Lung (tissue), 16 donors: ENCODE measurements around the gene PPOX. TPM values are rescaled to one million over a fixed set of nuclear protein-coding genes. Genes with fewer than 3 reads are reported as not detected.
A peak's percentile ranks its signal among the peaks of the same experiment; 100 is the strongest.

Experiments used
- ATAC-seq: fragments of 200-7000 bp; cut with Tn5 transposase; one replicate; pipeline ENCODE4 v1.9.1; 2020; ENCODE audit warnings: moderate number of reproducible peaks; ENCODE audit not compliant: insufficient read depth, low FRiP score
- DNase-seq, 3 donors: peaks; one replicate each; pipeline ENCODE4 v3.0.0-alpha.2; 2013 to 2017
- H3K27ac ChIP-seq, 2 donors: one replicate each; pipeline ENCODE4 v1.5.1; 2013; ENCODE audit warnings: mild to moderate bottlenecking in 2 of 2, moderate library complexity in 2 of 2, control low read depth in 1 of 2, inconsistent platforms in 1 of 2, low read depth in 1 of 2, low read length in 1 of 2
- H3K27me3 ChIP-seq, 3 donors: one replicate each; pipeline ENCODE4 v1.5.1; 2013; ENCODE audit warnings: low read length in 2 of 3; ENCODE audit not compliant: control insufficient read depth in 3 of 3, insufficient read depth in 3 of 3
- H3K36me3 ChIP-seq, 4 donors: one replicate each; pipeline ENCODE4 v1.5.1; 2013; ENCODE audit warnings: low read length in 4 of 4, mild to moderate bottlenecking in 1 of 4, moderate library complexity in 1 of 4; ENCODE audit not compliant: control insufficient read depth in 4 of 4, insufficient read depth in 4 of 4
- H3K4me1 ChIP-seq, 5 donors: one replicate each; pipeline ENCODE4 v1.5.1; 2013; ENCODE audit warnings: low read length in 5 of 5, mild to moderate bottlenecking in 2 of 5, moderate library complexity in 1 of 5; ENCODE audit not compliant: control insufficient read depth in 5 of 5, insufficient read depth in 5 of 5
- H3K4me3 ChIP-seq: one replicate; pipeline ENCODE4 v1.5.1; 2013; ENCODE audit warnings: mild to moderate bottlenecking, control low read depth, moderate library complexity
- H3K9ac ChIP-seq, 2 donors: one replicate each; pipeline ENCODE4 v1.5.1; 2013; ENCODE audit warnings: low read length in 2 of 2, control low read depth in 1 of 2; ENCODE audit not compliant: insufficient read depth in 1 of 2
- H3K9me3 ChIP-seq, 4 donors: one replicate each; pipeline ENCODE4 v1.5.1; 2013; ENCODE audit warnings: low read length in 3 of 4, mild to moderate bottlenecking in 1 of 4, moderate library complexity in 1 of 4; ENCODE audit not compliant: control insufficient read depth in 4 of 4, insufficient read depth in 3 of 4
- CTCF ChIP-seq: IDR thresholded peaks from 2 replicates; pipeline ENCODE4 v1.5.1; 2012; ENCODE audit warnings: mild to moderate bottlenecking; ENCODE audit errors: control extremely low read depth, extremely low read depth
- WGBS, 2 donors: extraction: QIAGEN DNeasy Blood & Tissue Kit; methylation state at CpG; one replicate each; pipeline ENCODE4 v1.1.7; 2013; 5-methylcytosine and 5-hydroxymethylcytosine counted together
- long read RNA-seq, 5 donors: transcript quantifications; one replicate each; lab custom pipeline, GENCODE V29; 2026
- polyA plus RNA-seq, 2 donors: library from polyadenylated mRNA; stranded (reverse); fragments of 200-250 nt; gene quantifications; one replicate each; pipeline ENCODE4 v1.2.1, GENCODE V29; 2013
- total RNA-seq, 2 donors: library from RNA; depleted of rRNA in 1 of 2; stranded (reverse); fragments of >200 nt in 1 of 2; gene quantifications; one replicate each; pipeline ENCODE4 v1.2.1, GENCODE V29; 2014 to 2021
- donor health status: control.
- donor health status: control.
- donor health status: Bipolar disorder and iron deficiency.
- donor health status: healthy.
- donor health status: DM: yes; HTN: yes; CAD: no.

The PPOX gene
- total RNA-seq = 10 to 100 TPM; 33.1 to 34.1 TPM
- polyA plus RNA-seq = 10 to 100 TPM; 14.8 to 33.0 TPM
- long read RNA-seq, donor 1, partial matches to known transcripts = 21 of 30 reads
- long read RNA-seq, donor 1, other reads (novel, unspliced or antisense) = 0 of 30 reads
- long read RNA-seq, donor 2, partial matches to known transcripts = 6 of 7 reads
- long read RNA-seq, donor 2, other reads (novel, unspliced or antisense) = 0 of 7 reads
- long read RNA-seq, donor 3, partial matches to known transcripts = 14 of 16 reads
- long read RNA-seq, donor 3, other reads (novel, unspliced or antisense) = 0 of 16 reads
- long read RNA-seq, donor 4, partial matches to known transcripts = 6 of 11 reads
- long read RNA-seq, donor 4, other reads (novel, unspliced or antisense) = 0 of 11 reads
- long read RNA-seq, donor 5, partial matches to known transcripts = 18 of 24 reads
- long read RNA-seq, donor 5, other reads (novel, unspliced or antisense) = 0 of 24 reads

- Histone ChIP-seq H3K36me3 (peaks cover 0 to 25% (median 15%) of the 10 kb centered on the region in 4 donors), H3K27me3 (no peaks in the 10 kb centered on the region), H3K9ac (peak within 1 kb of the TSS; percentile 83 to 91), H3K4me1 (peaks cover 0 to 17% (median 6%) of the 10 kb centered on the region in 5 donors), H3K27ac (peak within 1 kb of the TSS; percentile 86 to 94), H3K4me3 (peak within 1 kb of the TSS; percentile 66), H3K9me3 (no peaks in the 10 kb centered on the region)
- ATAC-seq = peak; percentile 97
- DNase-seq = peak; percentile 97 to 99 (median 98)
- 1% methylated on average over 49 to 54 of the region's 54 CpGs for WGBS, 2 donors
- peak; percentile 14 for TF ChIP-seq CTCF
Observed at GRCh38 chr1:161165742-161166668, at the start of gene PPOX. Gene PPOX, plus strand, starts transcription at chr1:161166426. Its CDS starts 422 bp downstream, at chr1:161166848.

GRCh38 chr1:161117759-161118581 is 48.3 kb upstream of the PPOX start, which contains the start of the genes NIT1 and PFDN2:
Gene NIT1, plus strand, starts transcription at chr1:161118105. Its CDS starts 72 bp downstream, at chr1:161118177.
Gene PFDN2, minus strand, starts transcription at chr1:161118037. Its CDS starts 11 bp downstream, at chr1:161118026.
- DNase-seq = peak; percentile 91 to 92 (median 92)
- H3K9ac ChIP-seq = peak within 1 kb of the TSS; percentile 94
- H3K36me3 ChIP-seq = peaks cover 7 to 27% (median 21%) of the 10 kb centered on the region in 4 donors
- peak within 1 kb of the TSS; percentile 100 for H3K4me3 ChIP-seq
- no peak for TF ChIP-seq CTCF
- peak within 1 kb of the TSS; percentile 90 to 97 for H3K27ac ChIP-seq
- peaks cover 9 to 27% (median 19%) of the 10 kb centered on the region in 5 donors for H3K4me1 ChIP-seq
- H3K27me3 ChIP-seq = no peaks in the 10 kb centered on the region
- H3K9me3 ChIP-seq = no peaks in the 10 kb centered on the region
- ATAC-seq = peak; percentile 90
- 0 to 1% methylated on average over 58 of the region's 58 CpGs for WGBS, 2 donors
